HL-60 (cell line): ENCODE data around the gene BRAP.

ENCODE experiments used
- GABPA ChIP-seq: IDR thresholded peaks from 2 replicates; pipeline ENCODE4 v1.6.1; 2012; ENCODE audit warnings: low read depth
- POLR2AphosphoS5 ChIP-seq: IDR thresholded peaks from 2 replicates; pipeline ENCODE4 v1.6.1; 2012; ENCODE audit warnings: low read depth
- SPI1 ChIP-seq: IDR thresholded peaks from 2 replicates; pipeline ENCODE4 v1.6.1; 2012; ENCODE audit warnings: low read depth, mild to moderate bottlenecking, borderline replicate concordance
- TF ChIP-seq, protein P1 (sequence below): IDR thresholded peaks from one replicate; pipeline ENCODE4 v1.5.1; 2011; ENCODE audit warnings: low read length, control low read depth, inconsistent platforms; ENCODE audit not compliant: insufficient read depth
- TF ChIP-seq, protein P2 (sequence below): IDR thresholded peaks from 2 replicates; pipeline ENCODE4 v1.6.1; 2012; ENCODE audit warnings: low read depth; ENCODE audit not compliant: insufficient replicate concordance

DNA sequence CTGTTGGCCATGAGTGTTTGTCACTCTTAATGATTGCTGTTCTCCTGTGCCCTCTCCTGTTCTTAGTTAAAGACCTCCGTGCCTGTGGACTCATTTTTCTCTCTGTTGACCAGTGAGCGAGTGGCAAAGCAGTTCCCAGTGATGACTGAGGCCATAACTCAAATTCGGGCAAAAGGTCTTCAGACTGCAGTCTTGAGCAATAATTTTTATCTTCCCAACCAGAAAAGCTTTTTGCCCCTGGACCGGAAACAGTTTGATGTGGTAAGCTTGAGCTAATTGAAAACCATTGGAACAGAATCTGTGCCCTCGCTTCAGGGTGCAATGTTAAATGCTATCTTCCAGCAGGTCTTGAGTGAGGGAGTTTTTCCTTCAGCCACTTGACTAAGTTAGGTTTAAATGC, 19.9 kb upstream of the BRAP start:
- TF ChIP-seq, protein P1, sequence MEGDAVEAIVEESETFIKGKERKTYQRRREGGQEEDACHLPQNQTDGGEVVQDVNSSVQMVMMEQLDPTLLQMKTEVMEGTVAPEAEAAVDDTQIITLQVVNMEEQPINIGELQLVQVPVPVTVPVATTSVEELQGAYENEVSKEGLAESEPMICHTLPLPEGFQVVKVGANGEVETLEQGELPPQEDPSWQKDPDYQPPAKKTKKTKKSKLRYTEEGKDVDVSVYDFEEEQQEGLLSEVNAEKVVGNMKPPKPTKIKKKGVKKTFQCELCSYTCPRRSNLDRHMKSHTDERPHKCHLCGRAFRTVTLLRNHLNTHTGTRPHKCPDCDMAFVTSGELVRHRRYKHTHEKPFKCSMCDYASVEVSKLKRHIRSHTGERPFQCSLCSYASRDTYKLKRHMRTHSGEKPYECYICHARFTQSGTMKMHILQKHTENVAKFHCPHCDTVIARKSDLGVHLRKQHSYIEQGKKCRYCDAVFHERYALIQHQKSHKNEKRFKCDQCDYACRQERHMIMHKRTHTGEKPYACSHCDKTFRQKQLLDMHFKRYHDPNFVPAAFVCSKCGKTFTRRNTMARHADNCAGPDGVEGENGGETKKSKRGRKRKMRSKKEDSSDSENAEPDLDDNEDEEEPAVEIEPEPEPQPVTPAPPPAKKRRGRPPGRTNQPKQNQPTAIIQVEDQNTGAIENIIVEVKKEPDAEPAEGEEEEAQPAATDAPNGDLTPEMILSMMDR = no peak
- TF ChIP-seq POLR2AphosphoS5 (no peak), GABPA (no peak), SPI1 (no peak)
- TF ChIP-seq, protein P2, sequence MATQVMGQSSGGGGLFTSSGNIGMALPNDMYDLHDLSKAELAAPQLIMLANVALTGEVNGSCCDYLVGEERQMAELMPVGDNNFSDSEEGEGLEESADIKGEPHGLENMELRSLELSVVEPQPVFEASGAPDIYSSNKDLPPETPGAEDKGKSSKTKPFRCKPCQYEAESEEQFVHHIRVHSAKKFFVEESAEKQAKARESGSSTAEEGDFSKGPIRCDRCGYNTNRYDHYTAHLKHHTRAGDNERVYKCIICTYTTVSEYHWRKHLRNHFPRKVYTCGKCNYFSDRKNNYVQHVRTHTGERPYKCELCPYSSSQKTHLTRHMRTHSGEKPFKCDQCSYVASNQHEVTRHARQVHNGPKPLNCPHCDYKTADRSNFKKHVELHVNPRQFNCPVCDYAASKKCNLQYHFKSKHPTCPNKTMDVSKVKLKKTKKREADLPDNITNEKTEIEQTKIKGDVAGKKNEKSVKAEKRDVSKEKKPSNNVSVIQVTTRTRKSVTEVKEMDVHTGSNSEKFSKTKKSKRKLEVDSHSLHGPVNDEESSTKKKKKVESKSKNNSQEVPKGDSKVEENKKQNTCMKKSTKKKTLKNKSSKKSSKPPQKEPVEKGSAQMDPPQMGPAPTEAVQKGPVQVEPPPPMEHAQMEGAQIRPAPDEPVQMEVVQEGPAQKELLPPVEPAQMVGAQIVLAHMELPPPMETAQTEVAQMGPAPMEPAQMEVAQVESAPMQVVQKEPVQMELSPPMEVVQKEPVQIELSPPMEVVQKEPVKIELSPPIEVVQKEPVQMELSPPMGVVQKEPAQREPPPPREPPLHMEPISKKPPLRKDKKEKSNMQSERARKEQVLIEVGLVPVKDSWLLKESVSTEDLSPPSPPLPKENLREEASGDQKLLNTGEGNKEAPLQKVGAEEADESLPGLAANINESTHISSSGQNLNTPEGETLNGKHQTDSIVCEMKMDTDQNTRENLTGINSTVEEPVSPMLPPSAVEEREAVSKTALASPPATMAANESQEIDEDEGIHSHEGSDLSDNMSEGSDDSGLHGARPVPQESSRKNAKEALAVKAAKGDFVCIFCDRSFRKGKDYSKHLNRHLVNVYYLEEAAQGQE = no peak
